ENCODE data around the gene UNC13C.

UNC13C gene

GRCh38 chr15:54083991-54084390 lies 105.8 kb downstream of the UNC13C start:
- TF ChIP-seq ZFX (IDR thresholded peaks at IDR 0.05) (no peak), CTCF (conservative IDR thresholded peaks at IDR 0.05) (no peak)
- no peak overlapping the region for H3K27ac ChIP-seq

GRCh38 chr15:54088837-54089236 lies 110.6 kb downstream of the UNC13C start:
- TF ChIP-seq CTCF (conservative IDR thresholded peaks at IDR 0.05) (no peak), ZFX (IDR thresholded peaks at IDR 0.05) (no peak)
- H3K27ac ChIP-seq, result no peak overlapping the region

- no peak overlapping the region for H3K27ac ChIP-seq
- TF ChIP-seq CTCF (conservative IDR thresholded peaks at IDR 0.05) (no peak), ZFX (IDR thresholded peaks at IDR 0.05) (no peak)
Measured at GRCh38 chr15:54089776-54090175, 111.5 kb downstream of the UNC13C start.

GRCh38 chr15:54091651-54092050 lies 113.4 kb downstream of the UNC13C start:
- no peak overlapping the region for H3K27ac ChIP-seq
- TF ChIP-seq CTCF (conservative IDR thresholded peaks at IDR 0.05) (no peak), ZFX (IDR thresholded peaks at IDR 0.05) (no peak)

- H3K27ac ChIP-seq, result no peak overlapping the region
- TF ChIP-seq CTCF (conservative IDR thresholded peaks at IDR 0.05) (no peak), ZFX (IDR thresholded peaks at IDR 0.05) (no peak)
Measured at GRCh38 chr15:54094661-54095060, 116.4 kb downstream of the UNC13C start.

GRCh38 chr15:54097019-54097418 lies 118.8 kb downstream of the UNC13C start:
- no peak overlapping the region for H3K27ac ChIP-seq
- no peak for TF ChIP-seq CTCF (conservative IDR thresholded peaks at IDR 0.05)
- no peak for TF ChIP-seq ZFX (IDR thresholded peaks at IDR 0.05)

GRCh38 chr15:54099010-54099409 lies 120.8 kb downstream of the UNC13C start:
- TF ChIP-seq CTCF (conservative IDR thresholded peaks at IDR 0.05), result no peak
- TF ChIP-seq ZFX (IDR thresholded peaks at IDR 0.05), result no peak
- H3K27ac ChIP-seq, result no peak overlapping the region
